SK-N-SH treated with all-trans-retinoic acid at 6 μM for 48 hours (cell line): ENCODE data around the gene MYO9B.

Experiments
- ARNTL ChIP-seq: fragments of 450-650 bp; formaldehyde crosslinking; IDR thresholded peaks from 2 replicates; pipeline ENCODE4 v1.5.0; 2020; ENCODE audit warnings: low read depth, mild to moderate bottlenecking, moderate library complexity, borderline replicate concordance
- CSDC2 ChIP-seq: fragments of 250-450 bp; sonication (Bioruptor Pico); IDR thresholded peaks from 2 replicates; pipeline ENCODE4 v1.5.0; 2020; ENCODE audit warnings: mild to moderate bottlenecking, moderate library complexity
- GLIS3 ChIP-seq: fragments of 250-450 bp; sonication (Bioruptor Pico); IDR thresholded peaks from 2 replicates; pipeline ENCODE4 v1.5.0; 2020; ENCODE audit warnings: mild to moderate bottlenecking, moderate library complexity
- ISL1 ChIP-seq: fragments of 250-450 bp; sonication (Bioruptor Pico); IDR thresholded peaks from 2 replicates; pipeline ENCODE4 v2.1.2; 2022; ENCODE audit warnings: mild to moderate bottlenecking, moderate library complexity
- RARB ChIP-seq: fragments of 250-450 bp; sonication (Bioruptor Pico); IDR thresholded peaks from 2 replicates; pipeline ENCODE4 v1.8.0; 2021; ENCODE audit warnings: mild to moderate bottlenecking, moderate library complexity
- TCF4 ChIP-seq: fragments of 250-450 bp; sonication (Bioruptor Pico); IDR thresholded peaks from 2 replicates; pipeline ENCODE4 v1.8.0; 2021; ENCODE audit warnings: mild to moderate bottlenecking, moderate library complexity, borderline replicate concordance
- ZFP3 ChIP-seq: fragments of 250-450 bp; sonication (Bioruptor Pico); IDR thresholded peaks from 2 replicates; pipeline ENCODE4 v1.5.0; 2020; ENCODE audit warnings: mild to moderate bottlenecking, moderate library complexity
- ZNF8 ChIP-seq: fragments of 450-650 bp; formaldehyde crosslinking; IDR thresholded peaks from 2 replicates; pipeline ENCODE4 v1.5.0; 2020; ENCODE audit warnings: mild to moderate bottlenecking, moderate library complexity
- TF ChIP-seq, protein P1 (sequence below): fragments of 250-450 bp; sonication (Bioruptor Pico); IDR thresholded peaks from 2 replicates; pipeline ENCODE4 v1.8.0; 2021; ENCODE audit warnings: low read depth, mild to moderate bottlenecking, moderate library complexity, borderline replicate concordance

- TF ChIP-seq, protein P1, sequence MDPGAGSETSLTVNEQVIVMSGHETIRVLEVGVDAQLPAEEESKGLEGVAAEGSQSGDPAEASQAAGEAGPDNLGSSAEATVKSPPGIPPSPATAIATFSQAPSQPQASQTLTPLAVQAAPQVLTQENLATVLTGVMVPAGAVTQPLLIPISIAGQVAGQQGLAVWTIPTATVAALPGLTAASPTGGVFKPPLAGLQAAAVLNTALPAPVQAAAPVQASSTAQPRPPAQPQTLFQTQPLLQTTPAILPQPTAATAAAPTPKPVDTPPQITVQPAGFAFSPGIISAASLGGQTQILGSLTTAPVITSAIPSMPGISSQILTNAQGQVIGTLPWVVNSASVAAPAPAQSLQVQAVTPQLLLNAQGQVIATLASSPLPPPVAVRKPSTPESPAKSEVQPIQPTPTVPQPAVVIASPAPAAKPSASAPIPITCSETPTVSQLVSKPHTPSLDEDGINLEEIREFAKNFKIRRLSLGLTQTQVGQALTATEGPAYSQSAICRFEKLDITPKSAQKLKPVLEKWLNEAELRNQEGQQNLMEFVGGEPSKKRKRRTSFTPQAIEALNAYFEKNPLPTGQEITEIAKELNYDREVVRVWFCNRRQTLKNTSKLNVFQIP (CRISPR knock-in tag): no peak
- TF ChIP-seq ARNTL (CRISPR knock-in tag) (no peak), GLIS3 (CRISPR knock-in tag) (no peak), ZNF8 (CRISPR knock-in tag) (no peak), CSDC2 (CRISPR knock-in tag) (no peak), ZFP3 (CRISPR knock-in tag) (no peak), ISL1 (no peak), RARB (CRISPR knock-in tag) (no peak), TCF4 (CRISPR knock-in tag) (no peak)
These were observed 139.0 kb downstream of the MYO9B start for GRCh38 chr19:17214508-17215126.
